ENCODE data around the gene PRIMA1. TPM values are rescaled to one million over a fixed set of nuclear protein-coding genes. Genes with fewer than 3 reads are reported as not detected.

PRIMA1 gene
- total RNA-seq, 1 donor: not detected

DNA sequence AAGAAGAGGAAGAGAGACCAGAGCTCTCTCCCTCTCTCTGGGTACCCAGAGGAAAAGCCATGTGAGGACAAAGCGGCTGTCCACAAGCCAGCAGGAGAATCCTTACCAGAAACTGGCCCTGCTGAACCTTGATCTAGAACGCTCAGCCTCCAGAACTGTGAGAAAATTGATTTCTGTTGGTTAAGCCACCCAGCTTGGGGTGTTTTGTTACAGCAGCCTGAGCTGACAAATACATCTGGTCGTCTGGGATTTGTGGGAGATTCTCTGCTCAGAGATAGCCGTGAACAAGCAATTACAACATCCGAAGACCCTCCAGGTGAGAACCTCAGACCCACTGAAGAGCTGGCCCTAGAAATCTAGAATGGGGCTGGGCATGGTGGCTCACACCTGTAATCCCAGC is 6.5 kb upstream of the PRIMA1 start:
- no peak for DNase-seq (ENCODE audit: insufficient read length, low spot score, missing footprints)
- H3K4me2 ChIP-seq (ENCODE audit: insufficient read depth, low read length): no peak overlapping the region
- peaks cover 7% of the 10 kb centered on the region for H3K27me3 ChIP-seq (ENCODE audit: insufficient read depth, low read length)
- no peak overlapping the region for H3K27ac ChIP-seq (ENCODE audit: low read depth, low read length)
- H4K20me1 ChIP-seq (ENCODE audit: insufficient read depth, low read length): no peaks in the 10 kb centered on the region
- H3K79me2 ChIP-seq (ENCODE audit: insufficient read depth, low read length): no peaks in the 10 kb centered on the region
- H2AFZ ChIP-seq (ENCODE audit: low read length): no peak overlapping the region
- H3K36me3 ChIP-seq (ENCODE audit: insufficient read depth, low read length): no peaks in the 10 kb centered on the region
- TF ChIP-seq, protein P1, sequence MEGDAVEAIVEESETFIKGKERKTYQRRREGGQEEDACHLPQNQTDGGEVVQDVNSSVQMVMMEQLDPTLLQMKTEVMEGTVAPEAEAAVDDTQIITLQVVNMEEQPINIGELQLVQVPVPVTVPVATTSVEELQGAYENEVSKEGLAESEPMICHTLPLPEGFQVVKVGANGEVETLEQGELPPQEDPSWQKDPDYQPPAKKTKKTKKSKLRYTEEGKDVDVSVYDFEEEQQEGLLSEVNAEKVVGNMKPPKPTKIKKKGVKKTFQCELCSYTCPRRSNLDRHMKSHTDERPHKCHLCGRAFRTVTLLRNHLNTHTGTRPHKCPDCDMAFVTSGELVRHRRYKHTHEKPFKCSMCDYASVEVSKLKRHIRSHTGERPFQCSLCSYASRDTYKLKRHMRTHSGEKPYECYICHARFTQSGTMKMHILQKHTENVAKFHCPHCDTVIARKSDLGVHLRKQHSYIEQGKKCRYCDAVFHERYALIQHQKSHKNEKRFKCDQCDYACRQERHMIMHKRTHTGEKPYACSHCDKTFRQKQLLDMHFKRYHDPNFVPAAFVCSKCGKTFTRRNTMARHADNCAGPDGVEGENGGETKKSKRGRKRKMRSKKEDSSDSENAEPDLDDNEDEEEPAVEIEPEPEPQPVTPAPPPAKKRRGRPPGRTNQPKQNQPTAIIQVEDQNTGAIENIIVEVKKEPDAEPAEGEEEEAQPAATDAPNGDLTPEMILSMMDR (IDR thresholded peaks at IDR 0.05; ENCODE audit: extremely low read depth, low read depth, low read length): no peak
- H3K4me3 ChIP-seq (ENCODE audit: insufficient read depth, low read length): no peak overlapping the region
- H3K9me3 ChIP-seq (ENCODE audit: low read depth, low read length): no peaks in the 10 kb centered on the region
- H3K4me1 ChIP-seq (ENCODE audit: insufficient read depth, low read length): no peaks in the 10 kb centered on the region

DNA sequence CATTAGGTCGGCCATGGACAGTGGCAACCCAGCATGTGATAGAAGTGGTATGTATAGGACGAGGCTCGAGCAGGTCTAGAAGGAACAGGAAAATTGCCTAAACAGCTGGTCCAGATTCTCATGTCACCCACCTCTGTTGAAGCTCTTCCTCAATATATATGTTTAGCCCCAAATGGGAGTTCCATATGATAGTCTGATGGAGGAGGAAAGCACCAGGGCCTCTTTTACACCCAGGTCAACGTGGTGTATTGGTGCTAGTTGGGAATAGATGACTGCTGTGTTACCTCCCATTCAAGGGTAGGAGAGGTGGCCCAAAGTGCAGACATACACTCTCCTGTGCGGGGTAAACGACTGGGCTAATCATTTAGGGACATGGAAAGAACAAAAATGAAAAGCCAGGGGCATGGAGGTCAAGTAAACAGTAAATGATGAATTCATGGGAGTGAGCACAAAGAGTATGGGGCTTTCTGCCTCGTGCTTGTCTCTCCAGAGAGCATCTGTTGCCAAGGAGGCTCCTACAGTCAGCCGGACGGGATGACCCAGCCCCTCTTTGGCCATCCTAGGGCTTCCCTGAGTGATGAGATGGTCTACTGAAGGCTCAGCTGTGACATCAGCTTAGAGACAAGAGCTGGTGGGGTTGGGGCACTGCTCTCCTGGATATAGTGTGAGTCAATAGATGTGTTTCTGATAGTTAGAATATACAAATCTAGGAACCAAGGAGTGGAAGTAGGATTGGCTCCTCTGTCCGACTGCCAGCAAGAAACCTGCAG is 5.5 kb upstream of the PRIMA1 start:
- Histone ChIP-seq H3K36me3 (ENCODE audit: insufficient read depth, low read length) (no peaks in the 10 kb centered on the region), H3K4me3 (ENCODE audit: insufficient read depth, low read length) (no peak overlapping the region), H2AFZ (ENCODE audit: low read length) (no peak overlapping the region), H3K27me3 (ENCODE audit: insufficient read depth, low read length) (peaks cover 14% of the 10 kb centered on the region), H4K20me1 (ENCODE audit: insufficient read depth, low read length) (no peaks in the 10 kb centered on the region), H3K9me3 (ENCODE audit: low read depth, low read length) (no peaks in the 10 kb centered on the region), H3K27ac (ENCODE audit: low read depth, low read length) (no peak overlapping the region), H3K4me1 (ENCODE audit: insufficient read depth, low read length) (no peaks in the 10 kb centered on the region), H3K4me2 (ENCODE audit: insufficient read depth, low read length) (no peak overlapping the region), H3K79me2 (ENCODE audit: insufficient read depth, low read length) (no peaks in the 10 kb centered on the region)
- TF ChIP-seq, protein P1 (IDR thresholded peaks at IDR 0.05; ENCODE audit: extremely low read depth, low read depth, low read length): no peak
- DNase-seq (ENCODE audit: insufficient read length, low spot score, missing footprints): no peak

DNA sequence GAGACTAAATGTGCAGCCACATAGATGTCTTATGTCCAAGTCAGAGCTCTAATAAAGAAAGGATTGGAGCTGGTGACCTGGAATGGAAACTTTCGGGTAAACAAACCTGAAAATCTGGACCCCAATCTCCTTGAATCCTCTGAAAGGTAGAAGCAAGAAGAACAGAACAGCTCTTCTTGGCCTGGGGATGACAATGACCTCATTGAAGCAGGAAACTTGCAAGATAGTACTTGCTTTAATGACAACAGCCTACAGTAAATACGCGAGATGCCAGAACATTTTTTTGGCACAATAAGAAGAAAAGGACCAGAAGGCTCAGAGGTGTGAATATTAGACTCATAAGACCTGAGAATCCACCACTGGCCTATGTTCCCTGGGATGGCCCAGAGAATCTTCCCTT is 4.1 kb upstream of the PRIMA1 start:
- Histone ChIP-seq H3K4me3 (ENCODE audit: insufficient read depth, low read length) (no peak overlapping the region), H3K4me1 (ENCODE audit: insufficient read depth, low read length) (no peaks in the 10 kb centered on the region), H2AFZ (ENCODE audit: low read length) (no peak overlapping the region), H3K36me3 (ENCODE audit: insufficient read depth, low read length) (no peaks in the 10 kb centered on the region), H3K4me2 (ENCODE audit: insufficient read depth, low read length) (no peak overlapping the region), H4K20me1 (ENCODE audit: insufficient read depth, low read length) (no peaks in the 10 kb centered on the region), H3K27me3 (ENCODE audit: insufficient read depth, low read length) (peaks cover 17% of the 10 kb centered on the region), H3K79me2 (ENCODE audit: insufficient read depth, low read length) (no peaks in the 10 kb centered on the region), H3K9me3 (ENCODE audit: low read depth, low read length) (no peaks in the 10 kb centered on the region), H3K27ac (ENCODE audit: low read depth, low read length) (no peak overlapping the region)
- no peak for DNase-seq (ENCODE audit: insufficient read length, low spot score, missing footprints)
- TF ChIP-seq, protein P1 (IDR thresholded peaks at IDR 0.05; ENCODE audit: extremely low read depth, low read depth, low read length): no peak

DNA sequence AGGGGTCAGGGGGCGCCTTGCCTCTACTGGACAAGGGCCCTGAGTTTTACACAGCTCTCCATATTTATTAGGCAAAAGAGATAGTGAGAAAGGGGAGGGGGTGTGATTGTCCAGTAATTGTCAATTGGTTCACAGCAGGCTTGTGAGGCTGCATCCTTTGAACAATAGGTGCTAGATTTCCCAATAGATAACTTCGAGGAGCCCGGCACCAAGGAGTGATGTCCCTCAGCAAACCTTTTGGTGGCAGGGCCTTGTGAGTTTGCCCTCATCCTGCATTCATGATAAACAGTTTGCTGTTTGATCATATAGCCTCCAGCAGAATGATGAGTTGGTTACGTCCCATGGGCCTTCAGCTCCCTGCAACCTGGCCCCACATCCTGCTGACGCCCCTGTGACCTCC is 2.7 kb upstream of the PRIMA1 start:
- no peak overlapping the region for H3K4me3 ChIP-seq (ENCODE audit: insufficient read depth, low read length)
- peaks cover 17% of the 10 kb centered on the region for H3K27me3 ChIP-seq (ENCODE audit: insufficient read depth, low read length)
- H3K27ac ChIP-seq (ENCODE audit: low read depth, low read length): no peak overlapping the region
- no peaks in the 10 kb centered on the region for H3K36me3 ChIP-seq (ENCODE audit: insufficient read depth, low read length)
- TF ChIP-seq, protein P1 (IDR thresholded peaks at IDR 0.05; ENCODE audit: extremely low read depth, low read depth, low read length): no peak
- no peak for DNase-seq (ENCODE audit: insufficient read length, low spot score, missing footprints)
- no peaks in the 10 kb centered on the region for H3K4me1 ChIP-seq (ENCODE audit: insufficient read depth, low read length)
- no peaks in the 10 kb centered on the region for H3K9me3 ChIP-seq (ENCODE audit: low read depth, low read length)
- H4K20me1 ChIP-seq (ENCODE audit: insufficient read depth, low read length): no peaks in the 10 kb centered on the region
- no peaks in the 10 kb centered on the region for H3K79me2 ChIP-seq (ENCODE audit: insufficient read depth, low read length)
- H2AFZ ChIP-seq (ENCODE audit: low read length): no peak overlapping the region
- H3K4me2 ChIP-seq (ENCODE audit: insufficient read depth, low read length): no peak overlapping the region
